Psoas muscle (tissue), 8 donors: Measurements from ENCODE around the gene C1S. TPM values are rescaled to one million over a fixed set of nuclear protein-coding genes. Genes with fewer than 3 reads are reported as not detected.

Experiments used
- ATAC-seq, 4 donors: fragments of 200-7000 bp; cut with Tn5 transposase; one replicate each; pipeline ENCODE4 v1.9.1; 2020; ENCODE audit warnings: moderate library complexity in 3 of 4, mild to moderate bottlenecking in 2 of 4
- DNase-seq, 2 donors: peaks; one replicate each; pipeline ENCODE4 v3.0.0-alpha.2; 2020
- H3K27ac ChIP-seq: fragments of 200-600 bp; one replicate; pipeline ENCODE4 v1.8.0; 2022
- H3K27me3 ChIP-seq, 3 donors: fragments of 200-600 bp in 1 of 3; one replicate each; pipeline versions ENCODE4 v1.6.1 to v1.8.0; 2013 to 2022; ENCODE audit warnings: low read length in 2 of 3, mild to moderate bottlenecking in 2 of 3, moderate library complexity in 1 of 3; ENCODE audit not compliant: insufficient read depth in 3 of 3
- H3K36me3 ChIP-seq, 2 donors: fragments of 200-600 bp in 1 of 2; one replicate each; pipeline versions ENCODE4 v1.6.1 to v1.8.0; 2013 to 2022; ENCODE audit warnings: low read depth in 1 of 2, mild to moderate bottlenecking in 1 of 2, moderate library complexity in 1 of 2; ENCODE audit not compliant: insufficient read depth in 1 of 2
- H3K4me1 ChIP-seq: fragments of 200-600 bp; one replicate; pipeline ENCODE4 v1.8.0; 2022
- H3K4me3 ChIP-seq: fragments of 200-600 bp; one replicate; pipeline ENCODE4 v1.8.0; 2022; ENCODE audit warnings: mild to moderate bottlenecking
- H3K9me3 ChIP-seq: fragments of 200-600 bp; one replicate; pipeline ENCODE4 v1.8.0; 2022
- WGBS, 3 donors: extraction: QIAGEN DNeasy Blood & Tissue Kit; methylation state at CpG; one replicate each; pipeline versions ENCODE4 v1.1.6 to v1.1.7; 2013; 5-methylcytosine and 5-hydroxymethylcytosine counted together
- intact Hi-C, 2 donors: fragments of 100-400 bp; cut with DNase I; formaldehyde crosslinking; loops; one replicate each; pipeline versions ENCODE4 v1.11.0 to v1.14.2; 2022
- polyA plus RNA-seq, 3 donors: library from polyadenylated mRNA; stranded (reverse); fragments of 200-250 nt; gene quantifications; one replicate each; pipeline ENCODE4 v1.2.3, GENCODE V29; 2013
- total RNA-seq, 4 donors: library from RNA; stranded (reverse); fragmentation: NEBNext Ultra II Directional in 2 of 4; extraction: Animal tissue kit (Norgen Biotek cat#: 25700) in 2 of 4; gene quantifications; one replicate each; pipeline versions ENCODE4 v1.2.1 to v1.2.4, GENCODE V29; 2021 to 2023
- TF ChIP-seq, protein P1 (sequence below): fragments of 200-600 bp; IDR thresholded peaks from one replicate; pipeline ENCODE4 v1.8.0; 2022; ENCODE audit warnings: antibody characterized with exemption
- donor health status: healthy with polysubstance abuse.
- donor health status: DM: no; HTN: no; CAD: no; lungs with moderate emphysema.
- donor health status: Bipolar disorder and iron deficiency.
- donor health status: healthy.
- donor health status: DM: yes; HTN: yes; CAD: no.
- donor health status: DM: no; HTN: no; CAD: no.
- donor health status: DM: no; HTN: no; CAD: no.
- donor health status: DM: yes; HTN: yes; CAD: no.

C1S gene
- total and polyA plus RNA-seq, 7 donors = 35.9 to 98.5 (median 49.0) TPM

DNA sequence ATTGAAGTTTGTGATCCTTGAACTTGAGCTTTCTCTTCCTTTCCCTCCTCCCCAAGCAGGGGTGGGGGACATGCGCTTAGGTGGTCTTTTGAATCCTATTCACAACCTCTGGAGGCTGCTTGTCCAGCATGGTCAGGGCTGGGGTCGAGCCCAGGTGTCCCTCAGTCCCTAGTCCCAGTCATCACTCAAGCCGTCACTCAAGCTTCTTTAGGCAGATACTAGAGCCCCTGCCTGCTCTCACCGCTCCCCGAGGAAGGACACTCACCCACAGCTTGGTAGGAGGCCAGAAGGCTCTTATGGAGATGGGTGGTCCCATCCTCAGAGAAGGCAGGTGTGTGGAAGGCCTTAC lies 49.0 kb downstream of the C1S start:
- DNase-seq = no peak
- TF ChIP-seq, protein P1, sequence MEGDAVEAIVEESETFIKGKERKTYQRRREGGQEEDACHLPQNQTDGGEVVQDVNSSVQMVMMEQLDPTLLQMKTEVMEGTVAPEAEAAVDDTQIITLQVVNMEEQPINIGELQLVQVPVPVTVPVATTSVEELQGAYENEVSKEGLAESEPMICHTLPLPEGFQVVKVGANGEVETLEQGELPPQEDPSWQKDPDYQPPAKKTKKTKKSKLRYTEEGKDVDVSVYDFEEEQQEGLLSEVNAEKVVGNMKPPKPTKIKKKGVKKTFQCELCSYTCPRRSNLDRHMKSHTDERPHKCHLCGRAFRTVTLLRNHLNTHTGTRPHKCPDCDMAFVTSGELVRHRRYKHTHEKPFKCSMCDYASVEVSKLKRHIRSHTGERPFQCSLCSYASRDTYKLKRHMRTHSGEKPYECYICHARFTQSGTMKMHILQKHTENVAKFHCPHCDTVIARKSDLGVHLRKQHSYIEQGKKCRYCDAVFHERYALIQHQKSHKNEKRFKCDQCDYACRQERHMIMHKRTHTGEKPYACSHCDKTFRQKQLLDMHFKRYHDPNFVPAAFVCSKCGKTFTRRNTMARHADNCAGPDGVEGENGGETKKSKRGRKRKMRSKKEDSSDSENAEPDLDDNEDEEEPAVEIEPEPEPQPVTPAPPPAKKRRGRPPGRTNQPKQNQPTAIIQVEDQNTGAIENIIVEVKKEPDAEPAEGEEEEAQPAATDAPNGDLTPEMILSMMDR = no peak
- WGBS, 3 donors = 54 to 73% (median 69%) methylated on average over 5 of the region's 5 CpGs
- H3K36me3 ChIP-seq = peaks cover 0 to 5% of the 10 kb centered on the region in 2 donors
- ATAC-seq = no peak
- no peaks in the 10 kb centered on the region for H3K9me3 ChIP-seq
- no peak overlapping the region for H3K27ac ChIP-seq
- no peaks in the 10 kb centered on the region for H3K27me3 ChIP-seq
- peak overlapping the region; percentile 75 for H3K4me3 ChIP-seq
- intact Hi-C loops = loop anchor here (1.0 kb wide), 2 partner anchors 49 to 165 kb away; partner anchors contain the start of genes C1S (in 2 of the 2) and C12orf57 (in 1 of the 2)
- peaks cover 14% of the 10 kb centered on the region for H3K4me1 ChIP-seq

DNA sequence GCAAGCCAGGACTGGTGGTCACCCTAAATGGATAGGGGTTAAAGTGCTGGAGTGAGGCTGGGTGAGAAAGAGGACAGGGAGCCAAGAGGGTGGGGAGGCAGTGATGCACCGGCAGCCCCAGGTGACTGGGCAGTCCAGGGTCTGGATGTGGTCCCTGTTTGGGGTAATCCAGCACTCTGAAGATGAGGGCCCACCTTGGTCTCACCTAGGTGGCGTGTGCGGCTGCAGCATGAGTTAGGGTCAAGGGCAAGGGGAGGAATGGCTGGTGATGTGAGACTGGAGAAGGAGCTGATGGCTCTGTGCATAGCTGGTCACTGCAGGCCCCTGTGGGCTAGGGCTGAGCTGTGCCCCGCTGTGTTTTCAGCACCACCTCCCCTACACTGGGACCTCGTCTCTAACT lies 50.1 kb downstream of the C1S start:
- Histone ChIP-seq H3K27me3 (no peaks in the 10 kb centered on the region), H3K4me1 (peaks cover 14% of the 10 kb centered on the region), H3K27ac (no peak overlapping the region), H3K4me3 (no peak overlapping the region), H3K9me3 (no peaks in the 10 kb centered on the region), H3K36me3 (no peaks in the 10 kb centered on the region)
- 88 to 92% (median 91%) methylated on average over 5 of the region's 5 CpGs for WGBS, 3 donors
- TF ChIP-seq, protein P1 = no peak
- DNase-seq (no peak), ATAC-seq (no peak)
- intact Hi-C loops = loop anchor here (5.0 to 10.0 kb wide), 2 partner anchors 163 to 246 kb away; partner anchors contain the start of gene TPI1 (in 1 of the 2)

DNA sequence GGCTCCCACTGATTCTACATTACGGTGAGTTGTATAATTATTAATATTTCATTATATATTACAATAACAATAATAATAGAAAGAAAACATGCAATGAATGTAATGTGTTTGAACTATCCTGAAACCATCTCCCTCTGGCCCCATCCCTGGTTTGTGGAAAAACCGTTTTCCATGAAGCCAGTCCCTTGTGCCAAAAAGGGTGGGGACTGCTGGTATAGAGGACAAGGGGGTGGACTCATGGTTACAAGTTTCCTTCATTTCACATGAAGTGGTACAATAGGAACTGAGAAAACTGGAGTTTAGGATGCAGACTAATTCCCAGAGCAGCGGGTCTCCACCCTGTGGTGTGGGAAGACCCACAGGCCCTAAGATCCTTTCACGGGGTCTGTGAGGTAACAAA lies 51.5 kb downstream of the C1S start:
- no peaks in the 10 kb centered on the region for H3K36me3 ChIP-seq
- H3K4me3 ChIP-seq = no peak overlapping the region
- H3K27ac ChIP-seq = no peak overlapping the region
- H3K9me3 ChIP-seq = no peaks in the 10 kb centered on the region
- no peak for DNase-seq
- TF ChIP-seq, protein P1 = no peak
- intact Hi-C loops = loop anchor here (5.0 to 10.0 kb wide), 2 partner anchors 165 to 247 kb away; partner anchors contain the start of gene TPI1 (in 1 of the 2)
- 72 to 85% (median 83%) methylated on average over 4 of the region's 4 CpGs for WGBS, 3 donors
- H3K27me3 ChIP-seq = no peaks in the 10 kb centered on the region
- H3K4me1 ChIP-seq = peaks cover 14% of the 10 kb centered on the region
- ATAC-seq = no peak

DNA sequence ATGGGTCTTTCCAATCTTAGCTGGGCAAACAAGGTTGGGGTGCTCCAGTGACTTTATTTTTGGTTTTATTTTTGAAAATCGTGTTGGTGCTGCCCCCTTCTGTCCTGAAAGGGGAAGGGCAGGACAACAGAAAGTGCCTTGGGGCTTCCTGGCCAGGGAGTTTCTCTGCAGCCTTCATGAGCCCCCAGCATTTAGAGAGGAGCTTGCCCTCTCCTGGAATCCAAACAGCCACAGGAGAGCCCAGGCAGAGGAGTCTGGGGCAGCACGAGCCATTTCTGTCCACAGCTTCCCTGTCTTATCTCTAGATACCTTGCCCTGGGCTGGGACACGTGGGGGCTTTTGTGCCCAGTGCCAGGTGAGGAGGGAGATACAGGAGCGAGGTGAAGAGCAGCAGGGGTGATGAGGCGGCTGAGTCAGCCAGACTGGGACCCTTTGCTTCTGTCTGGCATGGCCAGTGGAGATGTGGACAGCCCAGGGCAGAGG lies 52.9 kb downstream of the C1S start:
- Histone ChIP-seq H3K36me3 (no peaks in the 10 kb centered on the region), H3K27ac (no peak overlapping the region), H3K4me3 (no peak overlapping the region), H3K27me3 (no peaks in the 10 kb centered on the region), H3K9me3 (no peaks in the 10 kb centered on the region), H3K4me1 (peaks cover 10% of the 10 kb centered on the region)
- WGBS, 3 donors = 39 to 46% (median 39%) methylated on average over 5 of the region's 5 CpGs
- intact Hi-C loops = loop anchor here (5.0 to 10.0 kb wide), 2 partner anchors 166 to 249 kb away; partner anchors contain the start of gene TPI1 (in 1 of the 2)
- no peak for DNase-seq
- ATAC-seq = peak in 2 of 4 donors; percentile 27 to 48
- TF ChIP-seq, protein P1 = peak; percentile 81

DNA sequence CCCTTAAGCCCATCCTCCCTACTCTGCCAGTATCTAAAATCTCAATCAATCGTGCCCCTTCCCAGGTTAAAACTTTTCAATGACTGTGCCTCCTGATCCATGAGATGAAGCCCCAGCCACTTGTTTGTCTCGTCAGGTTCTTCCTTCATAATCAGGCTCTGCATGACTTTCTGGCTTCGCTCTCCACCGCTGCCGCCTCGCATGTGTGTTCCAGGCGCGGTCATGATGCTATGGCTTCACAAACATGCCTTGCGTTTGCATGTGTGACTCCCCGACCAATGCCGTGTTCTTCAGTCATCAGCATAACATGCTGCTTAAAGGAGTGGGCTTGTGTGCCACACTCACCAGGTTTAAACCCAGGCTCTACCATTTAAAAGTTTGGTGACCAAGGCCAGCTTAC lies 53.5 kb downstream of the C1S start:
- no peak for ATAC-seq
- intact Hi-C loops = loop anchor here (1.0 to 10.0 kb wide), 3 partner anchors 167 to 249 kb away; partner anchors contain the start of genes C12orf57 (in 1 of the 2) and TPI1 (in 1 of the 2)
- Histone ChIP-seq H3K36me3 (no peaks in the 10 kb centered on the region), H3K27ac (no peak overlapping the region), H3K4me3 (no peak overlapping the region), H3K4me1 (peaks cover 10% of the 10 kb centered on the region), H3K9me3 (no peaks in the 10 kb centered on the region), H3K27me3 (no peaks in the 10 kb centered on the region)
- WGBS, 3 donors = 87 to 90% (median 87%) methylated on average over 11 of the region's 11 CpGs
- TF ChIP-seq, protein P1 = no peak
- DNase-seq = no peak
